ENCODE measurements around the gene LENG1. TPM values are rescaled to one million over a fixed set of nuclear protein-coding genes. Genes with fewer than 3 reads are reported as not detected.

Gene LENG1
- total and polyA plus RNA-seq, 2 experiments from 2014 or later = 4.7 to 17.2 TPM

DNA sequence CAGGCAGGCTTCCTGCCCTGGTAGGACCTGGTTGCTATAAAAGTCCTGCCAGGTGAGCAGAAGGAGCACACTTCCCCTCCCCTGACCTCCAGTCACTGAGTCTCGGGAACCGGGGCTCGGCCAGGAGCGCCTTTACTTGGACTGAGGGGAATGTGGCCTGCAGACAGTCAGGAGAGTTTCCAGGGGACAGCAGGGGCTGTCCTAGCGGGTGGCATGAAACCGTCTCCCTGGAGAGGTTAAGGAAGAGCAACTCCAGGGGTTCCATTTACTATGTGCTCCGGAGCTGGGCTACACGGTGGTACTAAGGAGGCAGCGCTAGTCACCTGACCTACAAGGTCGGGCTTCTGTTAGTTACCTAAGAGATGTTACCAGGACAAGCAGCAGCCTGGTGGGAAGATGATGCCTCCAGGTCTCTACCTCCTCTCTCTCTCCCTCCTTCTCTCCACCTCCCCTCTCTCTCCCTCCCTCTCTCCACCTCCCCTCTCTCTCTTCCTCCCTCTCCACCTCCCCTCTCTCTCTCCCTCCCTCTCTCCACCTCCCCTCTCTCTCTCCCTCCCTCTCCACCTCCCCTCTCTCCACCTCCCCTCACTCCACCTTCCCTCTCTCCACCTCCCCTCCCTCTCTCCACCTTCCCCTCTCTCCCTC lies 26.1 kb downstream of the LENG1 start (continued):
- TF ChIP-seq, protein P1, sequence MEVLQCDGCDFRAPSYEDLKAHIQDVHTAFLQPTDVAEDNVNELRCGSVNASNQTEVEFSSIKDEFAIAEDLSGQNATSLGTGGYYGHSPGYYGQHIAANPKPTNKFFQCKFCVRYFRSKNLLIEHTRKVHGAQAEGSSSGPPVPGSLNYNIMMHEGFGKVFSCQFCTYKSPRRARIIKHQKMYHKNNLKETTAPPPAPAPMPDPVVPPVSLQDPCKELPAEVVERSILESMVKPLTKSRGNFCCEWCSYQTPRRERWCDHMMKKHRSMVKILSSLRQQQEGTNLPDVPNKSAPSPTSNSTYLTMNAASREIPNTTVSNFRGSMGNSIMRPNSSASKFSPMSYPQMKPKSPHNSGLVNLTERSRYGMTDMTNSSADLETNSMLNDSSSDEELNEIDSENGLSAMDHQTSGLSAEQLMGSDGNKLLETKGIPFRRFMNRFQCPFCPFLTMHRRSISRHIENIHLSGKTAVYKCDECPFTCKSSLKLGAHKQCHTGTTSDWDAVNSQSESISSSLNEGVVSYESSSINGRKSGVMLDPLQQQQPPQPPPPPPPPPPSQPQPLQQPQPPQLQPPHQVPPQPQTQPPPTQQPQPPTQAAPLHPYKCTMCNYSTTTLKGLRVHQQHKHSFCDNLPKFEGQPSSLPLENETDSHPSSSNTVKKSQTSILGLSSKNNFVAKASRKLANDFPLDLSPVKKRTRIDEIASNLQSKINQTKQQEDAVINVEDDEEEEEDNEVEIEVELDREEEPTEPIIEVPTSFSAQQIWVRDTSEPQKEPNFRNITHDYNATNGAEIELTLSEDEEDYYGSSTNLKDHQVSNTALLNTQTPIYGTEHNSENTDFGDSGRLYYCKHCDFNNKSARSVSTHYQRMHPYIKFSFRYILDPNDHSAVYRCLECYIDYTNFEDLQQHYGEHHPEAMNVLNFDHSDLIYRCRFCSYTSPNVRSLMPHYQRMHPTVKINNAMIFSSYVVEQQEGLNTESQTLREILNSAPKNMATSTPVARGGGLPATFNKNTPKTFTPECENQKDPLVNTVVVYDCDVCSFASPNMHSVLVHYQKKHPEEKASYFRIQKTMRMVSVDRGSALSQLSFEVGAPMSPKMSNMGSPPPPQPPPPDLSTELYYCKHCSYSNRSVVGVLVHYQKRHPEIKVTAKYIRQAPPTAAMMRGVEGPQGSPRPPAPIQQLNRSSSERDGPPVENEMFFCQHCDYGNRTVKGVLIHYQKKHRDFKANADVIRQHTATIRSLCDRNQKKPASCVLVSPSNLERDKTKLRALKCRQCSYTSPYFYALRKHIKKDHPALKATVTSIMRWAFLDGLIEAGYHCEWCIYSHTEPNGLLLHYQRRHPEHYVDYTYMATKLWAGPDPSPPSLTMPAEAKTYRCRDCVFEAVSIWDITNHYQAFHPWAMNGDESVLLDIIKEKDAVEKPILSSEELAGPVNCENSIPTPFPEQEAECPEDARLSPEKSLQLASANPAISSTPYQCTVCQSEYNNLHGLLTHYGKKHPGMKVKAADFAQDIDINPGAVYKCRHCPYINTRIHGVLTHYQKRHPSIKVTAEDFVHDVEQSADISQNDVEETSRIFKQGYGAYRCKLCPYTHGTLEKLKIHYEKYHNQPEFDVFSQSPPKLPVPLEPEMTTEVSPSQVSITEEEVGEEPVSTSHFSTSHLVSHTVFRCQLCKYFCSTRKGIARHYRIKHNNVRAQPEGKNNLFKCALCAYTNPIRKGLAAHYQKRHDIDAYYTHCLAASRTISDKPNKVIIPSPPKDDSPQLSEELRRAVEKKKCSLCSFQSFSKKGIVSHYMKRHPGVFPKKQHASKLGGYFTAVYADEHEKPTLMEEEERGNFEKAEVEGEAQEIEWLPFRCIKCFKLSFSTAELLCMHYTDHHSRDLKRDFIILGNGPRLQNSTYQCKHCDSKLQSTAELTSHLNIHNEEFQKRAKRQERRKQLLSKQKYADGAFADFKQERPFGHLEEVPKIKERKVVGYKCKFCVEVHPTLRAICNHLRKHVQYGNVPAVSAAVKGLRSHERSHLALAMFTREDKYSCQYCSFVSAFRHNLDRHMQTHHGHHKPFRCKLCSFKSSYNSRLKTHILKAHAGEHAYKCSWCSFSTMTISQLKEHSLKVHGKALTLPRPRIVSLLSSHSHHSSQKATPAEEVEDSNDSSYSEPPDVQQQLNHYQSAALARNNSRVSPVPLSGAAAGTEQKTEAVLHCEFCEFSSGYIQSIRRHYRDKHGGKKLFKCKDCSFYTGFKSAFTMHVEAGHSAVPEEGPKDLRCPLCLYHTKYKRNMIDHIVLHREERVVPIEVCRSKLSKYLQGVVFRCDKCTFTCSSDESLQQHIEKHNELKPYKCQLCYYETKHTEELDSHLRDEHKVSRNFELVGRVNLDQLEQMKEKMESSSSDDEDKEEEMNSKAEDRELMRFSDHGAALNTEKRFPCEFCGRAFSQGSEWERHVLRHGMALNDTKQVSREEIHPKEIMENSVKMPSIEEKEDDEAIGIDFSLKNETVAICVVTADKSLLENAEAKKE (CRISPR knock-in tag; IDR thresholded peaks at IDR 0.05) = no peak
- TF ChIP-seq ZNF331 (CRISPR knock-in tag; IDR thresholded peaks at IDR 0.05; ENCODE audit: low read depth) = no peak
- TF ChIP-seq EZH2 (IDR thresholded peaks at IDR 0.05; ENCODE audit: low read depth, unreplicated experiment) = no peak
- no peak for TF ChIP-seq CREB1 (CRISPR knock-in tag; IDR thresholded peaks at IDR 0.05; ENCODE audit: low read depth)
- TF ChIP-seq ZNF114 (CRISPR knock-in tag; IDR thresholded peaks at IDR 0.05) = no peak
- TF ChIP-seq, protein P2, sequence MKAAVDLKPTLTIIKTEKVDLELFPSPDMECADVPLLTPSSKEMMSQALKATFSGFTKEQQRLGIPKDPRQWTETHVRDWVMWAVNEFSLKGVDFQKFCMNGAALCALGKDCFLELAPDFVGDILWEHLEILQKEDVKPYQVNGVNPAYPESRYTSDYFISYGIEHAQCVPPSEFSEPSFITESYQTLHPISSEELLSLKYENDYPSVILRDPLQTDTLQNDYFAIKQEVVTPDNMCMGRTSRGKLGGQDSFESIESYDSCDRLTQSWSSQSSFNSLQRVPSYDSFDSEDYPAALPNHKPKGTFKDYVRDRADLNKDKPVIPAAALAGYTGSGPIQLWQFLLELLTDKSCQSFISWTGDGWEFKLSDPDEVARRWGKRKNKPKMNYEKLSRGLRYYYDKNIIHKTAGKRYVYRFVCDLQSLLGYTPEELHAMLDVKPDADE (IDR thresholded peaks at IDR 0.05) = no peak

DNA sequence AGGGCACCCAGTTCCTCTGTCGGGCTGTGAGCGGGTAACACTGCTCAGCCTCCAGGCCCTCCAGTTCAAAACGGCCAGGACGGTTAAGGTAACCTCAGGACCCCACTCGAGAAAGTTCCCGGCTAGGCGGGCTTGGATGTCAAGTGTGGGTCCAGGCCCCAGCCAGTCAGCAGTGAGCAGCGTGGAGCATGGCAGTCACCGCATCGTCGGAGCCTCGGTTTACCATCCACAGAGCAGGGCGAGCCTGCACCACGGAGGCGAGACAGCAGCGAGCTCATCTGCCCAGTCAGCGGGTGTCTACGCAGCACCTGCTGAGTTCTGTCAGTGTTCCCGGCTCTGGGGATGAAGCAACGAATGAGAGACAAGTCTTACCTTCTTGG lies 29.9 kb downstream of the LENG1 start:
- H3F3A ChIP-seq (replicated peaks; ENCODE audit: low read depth) = peaks cover 9% of the 10 kb centered on the region
- H3K79me2 ChIP-seq (replicated peaks; ENCODE audit: insufficient read depth) = no peaks in the 10 kb centered on the region
- no peak overlapping the region for H3K4me3 ChIP-seq
- H3K36me3 Mint-ChIP-seq (ENCODE audit: low read depth) = peaks cover 47% of the 10 kb centered on the region
- no peak overlapping the region for H3K4me2 ChIP-seq
- no peak overlapping the region for H3K27ac ChIP-seq (ENCODE audit: low read depth)
- no peak overlapping the region for H2AFZ ChIP-seq
- no peak for DNase-seq (ENCODE audit: low spot score)
- H3K27ac Mint-ChIP-seq = no peak overlapping the region
- no peaks in the 10 kb centered on the region for H3K9me2 ChIP-seq (ENCODE audit: insufficient read depth)
- no peak overlapping the region for H3K4me3 Mint-ChIP-seq
- no peaks in the 10 kb centered on the region for H3K27me3 ChIP-seq (ENCODE audit: insufficient read depth)
- H3K27me3 Mint-ChIP-seq (ENCODE audit: insufficient read depth, low read depth, poor library complexity) = peaks cover 16% of the 10 kb centered on the region
- peaks cover 4% of the 10 kb centered on the region for H3K4me1 ChIP-seq (ENCODE audit: insufficient read depth)
- peaks cover 7% of the 10 kb centered on the region; the same call in 1 of the 2 replicates for H3K36me3 ChIP-seq (ENCODE audit: insufficient read depth)
- no peaks in the 10 kb centered on the region; the same call in 1 of the 2 replicates for H4K20me1 ChIP-seq (replicated peaks; ENCODE audit: insufficient read depth)
- H3K4me1 Mint-ChIP-seq = peaks cover 4% of the 10 kb centered on the region; the same call in 1 of the 3 replicates
- H3K9me3 Mint-ChIP-seq = peaks cover 6% of the 10 kb centered on the region
- no peak for ATAC-seq
- TF ChIP-seq, protein P1 (CRISPR knock-in tag; IDR thresholded peaks at IDR 0.05) = no peak
- TF ChIP-seq ZNF331 (CRISPR knock-in tag; IDR thresholded peaks at IDR 0.05; ENCODE audit: low read depth) (no peak), ZNF114 (CRISPR knock-in tag; IDR thresholded peaks at IDR 0.05) (no peak), JUNB (IDR thresholded peaks at IDR 0.05; ENCODE audit: unreplicated experiment) (no peak), EZH2phosphoT487 (IDR thresholded peaks at IDR 0.05; ENCODE audit: unreplicated experiment) (no peak)

All from GM23338 (cell line).